Measurements from ENCODE around the gene NAALADL2.

Gene NAALADL2

DNA sequence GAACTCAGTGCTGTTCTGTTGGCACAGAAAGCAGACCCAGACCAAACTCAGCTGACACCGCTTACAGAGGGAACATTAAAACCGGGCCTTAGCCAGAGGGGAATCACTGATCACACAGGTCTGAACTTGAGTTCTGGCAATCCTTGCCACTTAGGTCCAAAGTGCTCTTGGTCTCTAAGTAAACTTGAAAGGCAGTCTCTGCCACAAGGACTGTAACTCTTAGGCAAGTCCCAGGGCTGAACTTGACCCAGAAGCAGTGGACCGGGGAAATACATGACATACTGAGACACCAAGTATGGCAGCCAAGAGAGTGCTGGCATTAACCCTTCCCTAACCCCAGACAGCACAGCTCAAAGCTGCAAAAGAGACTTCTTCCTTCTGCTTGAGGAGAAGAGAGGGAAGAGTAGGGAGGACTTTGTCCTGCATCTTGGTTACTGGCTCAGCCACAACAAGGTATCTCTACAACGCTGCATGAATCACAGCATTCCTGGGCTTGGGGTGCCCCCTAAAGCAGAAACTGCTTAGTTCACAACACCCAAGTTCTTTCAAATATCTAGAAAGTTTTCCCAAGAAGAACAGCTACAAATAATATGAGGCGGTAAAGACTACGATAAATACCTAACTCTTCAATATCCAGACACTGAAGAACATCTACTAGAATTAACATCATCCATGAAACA, 32.5 kb downstream of the NAALADL2 start:
- DNase-seq: no peak

DNA sequence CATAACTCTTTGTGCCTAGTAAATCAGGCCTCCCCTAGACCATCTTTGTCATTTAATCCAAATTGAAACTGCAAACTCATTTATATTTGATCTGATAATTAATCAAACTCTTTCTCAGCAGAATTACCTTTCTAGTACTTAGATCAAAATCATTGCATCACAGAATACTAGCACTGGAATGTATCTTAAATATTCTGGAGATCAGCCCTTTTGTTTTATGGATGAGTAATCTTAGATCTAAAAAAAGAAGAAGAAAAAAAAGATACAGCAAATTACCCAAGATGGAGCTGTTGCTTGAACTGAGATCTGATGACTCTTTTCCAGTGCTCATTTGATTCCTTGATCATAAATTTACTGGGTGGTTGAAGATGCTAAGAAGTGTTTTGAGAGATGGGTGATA, 47.9 kb downstream of the NAALADL2 start:
- no peak for DNase-seq

DNA sequence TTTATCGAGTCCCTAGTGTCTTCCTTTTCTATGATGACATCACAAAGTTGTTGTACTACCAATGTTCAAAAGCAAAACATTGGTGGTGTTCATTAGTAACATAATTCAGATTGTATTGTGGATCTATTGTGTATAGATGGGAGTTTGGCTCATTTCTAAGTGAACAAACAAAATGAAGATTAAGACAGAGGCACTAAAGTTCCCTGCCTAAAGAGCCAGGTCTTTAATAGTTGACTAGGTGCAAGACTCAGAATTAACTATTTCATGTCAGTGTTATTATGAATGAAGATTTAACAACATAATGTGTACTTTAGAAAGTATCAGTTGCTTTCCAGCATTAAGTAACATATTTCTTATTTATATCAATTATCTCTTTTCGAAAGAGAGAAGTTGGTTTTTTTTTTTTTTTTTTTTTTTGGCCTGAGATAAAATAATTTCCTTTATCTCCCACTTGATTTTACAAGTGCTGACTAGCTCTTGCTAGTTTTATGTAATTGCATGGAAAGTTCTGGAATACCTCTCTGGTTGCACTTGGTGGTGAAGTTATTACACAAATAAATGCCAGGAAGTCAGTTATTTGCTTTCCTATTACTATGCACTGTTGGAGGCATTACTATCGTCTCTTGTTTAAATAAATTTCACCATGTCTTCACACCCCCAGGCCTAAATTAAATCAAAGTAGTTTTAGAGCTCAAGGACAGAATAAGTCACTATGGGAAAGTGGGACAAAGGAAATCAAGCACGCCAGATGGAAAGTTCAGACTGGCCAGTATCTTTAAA, 48.7 kb downstream of the NAALADL2 start:
- no peak for DNase-seq

DNA sequence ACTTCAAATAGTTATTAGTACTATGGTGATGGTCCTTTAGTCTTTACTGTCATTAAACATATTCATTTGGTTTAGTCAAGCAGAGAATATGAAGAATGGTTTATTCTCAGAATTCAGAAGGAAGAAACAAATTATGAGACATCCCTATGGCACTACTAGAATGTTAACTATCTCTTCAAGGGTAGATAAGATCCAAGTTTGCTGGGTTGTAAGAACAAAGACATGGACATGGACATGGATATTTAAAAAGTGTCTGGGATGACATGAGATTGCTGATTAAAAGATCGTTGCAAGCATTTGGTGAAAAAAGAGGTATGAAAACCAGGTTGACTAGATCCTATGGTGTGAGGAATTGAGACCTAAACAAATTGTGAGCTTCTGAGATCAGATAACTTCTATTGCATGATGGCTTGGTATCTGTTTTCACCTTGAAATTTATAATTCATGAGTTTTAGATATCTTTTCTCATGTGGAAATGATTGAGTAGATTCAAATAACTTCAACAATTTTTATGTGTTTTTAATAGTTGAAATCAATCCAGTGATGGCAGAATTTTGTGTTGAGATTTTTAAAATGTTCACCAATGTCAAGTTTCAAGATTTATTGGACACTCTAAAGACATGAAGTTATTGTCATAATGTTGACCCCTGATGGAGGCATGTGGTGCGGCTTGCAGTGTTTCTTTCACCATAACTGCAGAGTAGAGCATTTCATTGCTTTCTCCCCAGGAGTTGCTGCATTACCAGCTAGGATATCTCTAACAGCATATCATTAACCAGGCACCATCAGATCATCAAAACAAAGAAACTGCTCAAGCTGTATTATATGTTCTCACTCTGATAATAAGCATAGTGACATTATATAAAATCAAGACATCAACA, 72.6 kb downstream of the NAALADL2 start:
- no peak for DNase-seq

DNA sequence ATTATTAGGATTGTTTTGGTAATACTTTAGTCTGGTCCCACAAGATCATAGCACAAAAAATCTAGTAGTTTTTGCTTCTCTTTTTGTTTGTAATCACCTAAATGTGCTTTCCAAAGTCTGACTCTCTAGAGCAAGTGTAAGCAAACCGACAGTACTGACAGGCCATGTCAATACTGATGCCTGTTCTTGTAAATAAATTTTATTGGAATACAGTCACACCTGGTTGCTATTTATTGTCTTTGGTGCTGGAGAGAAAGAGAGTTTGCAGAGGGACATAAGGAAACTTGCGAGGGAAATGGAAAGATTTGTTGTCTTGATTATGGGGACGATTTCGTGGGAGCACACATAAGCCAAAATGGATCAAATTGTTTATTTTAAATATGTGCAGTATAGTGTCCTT, 77.5 kb downstream of the NAALADL2 start:
- no peak for DNase-seq

DNA sequence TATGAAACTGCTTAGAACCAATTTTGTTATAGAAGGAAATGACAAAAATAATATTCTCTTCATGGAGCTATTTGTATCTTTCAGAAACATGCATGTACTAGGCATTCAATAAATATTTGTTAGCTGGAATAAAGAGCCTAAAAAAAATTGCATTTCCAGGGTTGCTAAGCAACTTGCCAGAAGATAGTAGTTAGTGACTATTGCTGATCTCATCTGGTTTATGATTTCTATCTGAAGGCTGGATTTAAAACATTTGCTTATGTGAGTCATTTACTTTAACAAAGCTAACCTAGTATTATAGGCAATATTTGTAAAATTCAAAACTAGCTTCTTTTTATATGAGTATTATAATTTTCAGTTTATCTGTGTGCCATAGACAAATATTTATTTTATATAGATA, 78.3 kb downstream of the NAALADL2 start:
- no peak for DNase-seq

DNA sequence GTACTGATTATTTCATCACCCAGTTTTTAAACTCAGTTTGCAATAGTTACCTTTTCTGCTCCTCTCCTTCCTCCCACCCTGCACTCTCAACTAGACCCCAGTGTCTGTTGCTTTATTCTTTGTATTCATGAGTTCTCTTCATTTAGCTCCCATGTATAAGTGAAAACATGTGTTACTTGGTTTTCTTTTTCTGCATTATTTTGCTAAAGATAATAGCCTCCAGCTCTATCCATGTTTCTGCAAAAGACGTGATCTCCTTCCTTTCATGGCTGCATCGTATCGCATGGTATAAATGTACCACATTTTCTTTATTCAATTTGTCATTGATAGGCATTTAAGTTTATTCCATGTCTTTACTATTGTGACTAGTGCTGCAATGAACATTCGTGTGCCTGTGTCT, 79.0 kb downstream of the NAALADL2 start:
- DNase-seq: no peak

DNA sequence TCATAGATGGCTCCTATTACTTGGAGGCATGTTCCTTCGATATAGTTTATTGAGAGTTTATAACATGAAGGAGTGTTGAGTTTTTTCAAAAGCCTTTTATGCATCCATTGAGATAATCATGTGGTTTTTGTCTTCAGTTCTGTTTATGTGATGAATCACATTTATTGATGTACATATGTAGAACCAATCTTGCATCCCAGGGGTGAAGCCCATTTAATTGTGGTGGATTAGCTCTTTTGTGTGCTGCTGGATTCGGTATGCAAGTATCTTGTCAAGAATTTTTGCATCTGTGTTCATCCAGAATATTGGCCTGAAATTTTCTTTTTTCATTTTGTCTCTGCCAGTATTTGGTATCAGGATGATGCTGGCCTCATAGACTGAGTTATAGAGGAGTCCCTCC, 81.0 kb downstream of the NAALADL2 start:
- DNase-seq: no peak

DNA sequence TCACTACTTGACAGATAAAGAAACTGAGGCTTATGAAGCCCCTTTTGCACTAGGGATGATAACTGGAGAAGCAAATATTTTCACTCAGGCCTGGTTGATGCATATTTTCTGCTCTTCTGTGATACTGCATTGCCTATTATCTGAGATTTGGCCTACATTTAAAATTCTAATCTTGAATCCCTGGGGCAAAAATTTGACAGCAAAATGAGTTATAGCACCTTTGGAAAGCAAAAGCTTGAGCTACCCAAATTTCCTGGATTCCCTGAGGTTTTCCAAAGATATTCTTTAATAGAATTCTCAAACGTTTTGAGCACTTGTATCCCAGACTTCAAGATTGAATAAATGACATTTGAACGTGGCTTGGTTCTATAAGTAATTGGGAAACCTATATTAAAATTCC, 86.1 kb downstream of the NAALADL2 start:
- DNase-seq: no peak

DNA sequence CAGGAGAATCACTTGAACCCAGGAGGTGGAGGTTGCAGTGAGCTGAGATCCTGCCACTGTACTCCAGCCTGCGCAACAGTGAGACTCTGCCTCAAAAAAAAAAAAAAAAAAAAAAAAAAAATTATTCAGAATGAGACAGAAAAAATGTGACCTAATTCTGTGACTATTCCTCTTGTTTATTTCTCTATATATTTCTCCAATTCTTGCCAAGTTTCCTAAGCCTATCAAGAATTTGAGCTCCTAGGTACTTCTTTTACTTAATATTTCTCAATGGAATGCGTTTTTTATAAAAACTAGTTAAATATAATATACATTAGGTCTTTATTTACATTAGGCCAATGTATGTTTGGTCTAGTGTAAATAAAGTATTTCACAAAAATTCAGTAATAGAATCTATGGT, 86.8 kb downstream of the NAALADL2 start:
- no peak for DNase-seq

DNA sequence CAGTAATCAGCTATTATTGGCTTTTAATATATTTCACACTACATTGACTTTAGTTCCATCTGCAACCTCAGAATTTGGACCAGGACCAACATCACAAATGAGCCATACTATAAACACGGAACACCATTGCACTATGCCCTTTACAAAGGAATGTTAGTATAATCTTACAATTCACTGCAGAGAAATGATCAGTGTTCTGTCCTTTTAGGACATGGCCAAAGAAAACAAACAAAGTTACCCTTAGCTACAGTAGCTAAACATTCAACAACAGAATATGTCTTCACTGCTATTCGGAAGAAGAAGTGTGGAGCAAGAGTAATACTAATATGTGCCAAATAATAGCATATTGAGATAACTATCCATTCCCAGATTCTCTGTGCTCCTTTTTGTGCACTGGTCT, 90.4 kb downstream of the NAALADL2 start:
- no peak for DNase-seq

DNA sequence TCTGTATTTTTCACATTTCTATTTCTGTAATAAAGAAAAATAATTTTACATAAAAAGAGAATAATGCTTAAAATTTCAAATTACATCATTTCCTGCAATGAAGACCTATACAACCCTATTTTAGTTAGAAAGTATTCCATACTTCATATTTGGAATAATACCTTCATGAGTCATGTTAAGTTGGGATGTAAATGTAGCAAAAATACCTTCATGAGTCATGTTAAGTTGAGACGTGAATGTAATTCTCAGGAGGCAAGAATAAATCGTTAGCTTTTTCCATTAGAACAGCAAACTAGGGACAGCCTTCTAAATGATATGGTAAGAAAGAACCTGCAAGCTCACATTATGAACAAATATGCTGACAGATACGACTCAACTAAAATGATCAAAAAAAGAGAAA, 91.9 kb downstream of the NAALADL2 start:
- no peak for DNase-seq

DNA sequence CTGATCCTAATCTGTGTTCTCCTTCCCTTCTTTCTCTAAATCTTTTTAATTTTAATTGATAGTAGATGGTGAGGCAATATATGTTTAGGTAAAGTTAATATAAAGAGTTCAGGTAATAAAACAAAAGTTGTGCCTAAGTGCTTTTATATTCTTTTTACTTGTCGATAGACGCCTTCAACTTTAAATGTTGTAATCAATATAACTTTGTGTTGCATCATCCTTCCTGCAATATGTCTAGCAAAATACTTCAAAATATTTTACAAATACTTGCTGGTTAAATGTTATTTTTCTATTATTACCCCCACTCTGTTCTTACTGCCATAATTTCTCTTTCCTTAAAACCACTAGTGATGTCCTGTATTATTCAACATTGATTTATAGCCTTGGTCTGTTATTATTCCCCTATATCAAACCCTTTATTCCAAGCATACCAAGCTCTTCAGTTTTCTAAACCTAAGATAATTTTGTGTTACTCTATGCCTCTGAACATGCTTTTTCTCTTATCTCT, 92.4 kb downstream of the NAALADL2 start:
- DNase-seq: no peak

DNA sequence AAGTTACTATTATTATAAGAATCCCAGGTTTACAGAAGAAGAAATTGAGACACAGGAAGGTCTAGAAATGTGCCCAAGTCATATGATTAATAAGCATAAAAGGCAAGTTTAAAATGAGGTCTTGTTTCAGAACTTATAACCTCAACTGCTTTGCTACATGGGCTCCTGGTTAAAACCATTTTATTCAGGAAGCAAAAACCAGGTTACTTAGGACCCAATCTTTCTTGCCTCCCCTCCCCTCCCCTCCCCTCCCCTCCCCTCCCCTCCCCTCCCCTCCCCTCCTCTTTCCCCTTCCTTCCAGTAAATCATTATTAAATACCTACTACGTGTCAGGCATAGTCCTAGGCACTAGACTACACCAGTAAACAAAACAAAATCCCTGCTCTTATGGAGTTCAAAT, 93.9 kb downstream of the NAALADL2 start:
- no peak for DNase-seq

DNA sequence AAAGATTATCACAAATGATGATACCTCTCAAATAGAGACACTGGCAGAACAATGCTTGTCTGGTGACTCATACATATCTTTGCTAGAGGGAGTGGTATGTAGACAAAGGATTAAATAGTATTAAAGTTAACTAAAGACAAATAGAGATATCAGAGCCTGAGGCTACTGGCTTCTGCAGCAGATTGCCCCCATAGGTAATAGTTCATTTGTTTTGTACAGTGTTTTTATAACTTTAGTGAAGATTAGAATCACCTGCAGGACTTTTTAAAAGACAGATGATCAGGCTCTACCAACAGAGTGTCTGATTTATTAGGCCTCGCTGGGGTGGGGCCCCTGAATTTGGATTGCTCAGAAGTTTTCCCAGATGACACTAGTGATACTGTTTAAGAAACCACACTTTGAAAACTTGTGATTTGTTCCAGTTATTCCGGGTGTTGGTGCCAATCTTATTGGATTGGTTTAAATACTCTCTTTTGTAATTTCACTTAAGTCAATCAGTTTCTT, 96.4 kb downstream of the NAALADL2 start:
- DNase-seq: no peak

DNA sequence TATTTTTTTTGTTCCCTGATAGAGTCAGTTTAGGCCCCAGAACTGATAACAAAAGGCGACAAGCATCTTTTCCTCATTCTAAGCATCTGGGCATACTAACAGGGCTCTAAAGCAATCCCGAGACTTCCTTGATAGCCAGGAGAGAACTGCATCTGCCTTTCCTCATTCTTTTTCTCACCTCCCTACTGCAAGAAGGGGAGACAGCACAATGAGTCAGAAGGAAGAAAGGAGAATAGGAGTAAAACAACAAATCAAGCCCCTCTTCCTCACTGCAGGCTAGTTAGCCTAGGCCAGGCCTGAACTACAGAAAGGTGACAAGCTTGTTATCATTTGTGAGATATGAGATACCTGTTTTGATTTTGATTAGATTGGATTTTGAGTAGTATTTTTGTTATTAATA, 97.9 kb downstream of the NAALADL2 start:
- DNase-seq: no peak

DNA sequence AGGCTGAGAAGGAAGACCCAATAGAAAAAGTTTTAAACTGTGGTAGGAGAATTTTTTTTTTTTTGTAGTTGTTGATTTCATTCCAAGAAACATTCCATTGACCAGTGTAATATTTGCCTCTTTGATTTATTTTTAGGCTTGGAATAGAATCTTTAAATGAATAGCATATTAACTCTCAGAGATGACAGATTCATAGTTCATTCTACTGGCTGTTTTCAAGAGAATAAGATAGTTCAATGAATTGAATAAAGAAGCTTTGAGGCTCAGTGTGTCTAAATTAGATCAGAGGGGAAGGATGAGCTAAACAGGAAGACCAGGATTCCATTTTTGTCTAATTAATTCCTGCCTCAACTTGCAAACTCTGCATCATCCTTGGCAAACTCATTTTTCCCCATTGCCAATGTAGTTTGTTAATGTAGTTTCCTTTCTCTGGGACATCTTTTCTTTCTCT, 98.4 kb downstream of the NAALADL2 start:
- no peak for DNase-seq

DNA sequence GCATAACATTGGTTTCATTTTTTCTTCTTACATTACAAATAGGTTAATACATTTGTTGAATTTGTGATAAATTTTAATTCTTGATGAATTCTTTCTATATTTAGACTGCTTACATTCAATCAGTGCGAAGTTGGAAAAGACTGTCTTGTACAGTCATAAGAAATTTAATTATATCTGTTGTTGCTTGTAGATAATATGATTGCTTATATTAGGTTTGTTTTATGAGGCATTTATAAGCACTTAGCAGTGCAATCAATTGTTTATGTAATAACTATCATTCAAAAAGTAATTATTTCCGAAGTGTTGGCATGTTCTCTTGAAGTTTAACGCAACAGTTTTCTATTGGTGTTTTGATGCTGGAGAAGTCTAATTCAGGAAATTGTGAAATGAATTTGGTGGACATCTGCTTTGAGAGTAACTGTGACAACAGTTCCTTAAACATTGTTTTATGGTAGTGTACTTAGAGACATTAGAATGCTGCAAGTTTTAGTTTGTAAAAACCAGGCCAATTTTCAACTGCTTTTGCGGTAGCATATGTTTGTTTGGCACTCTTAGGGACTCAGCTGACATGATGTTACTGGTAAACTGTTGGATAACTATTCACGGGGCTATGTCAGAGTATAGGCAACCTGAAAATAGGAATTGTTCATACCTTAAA, 99.7 kb downstream of the NAALADL2 start:
- no peak for DNase-seq

DNA sequence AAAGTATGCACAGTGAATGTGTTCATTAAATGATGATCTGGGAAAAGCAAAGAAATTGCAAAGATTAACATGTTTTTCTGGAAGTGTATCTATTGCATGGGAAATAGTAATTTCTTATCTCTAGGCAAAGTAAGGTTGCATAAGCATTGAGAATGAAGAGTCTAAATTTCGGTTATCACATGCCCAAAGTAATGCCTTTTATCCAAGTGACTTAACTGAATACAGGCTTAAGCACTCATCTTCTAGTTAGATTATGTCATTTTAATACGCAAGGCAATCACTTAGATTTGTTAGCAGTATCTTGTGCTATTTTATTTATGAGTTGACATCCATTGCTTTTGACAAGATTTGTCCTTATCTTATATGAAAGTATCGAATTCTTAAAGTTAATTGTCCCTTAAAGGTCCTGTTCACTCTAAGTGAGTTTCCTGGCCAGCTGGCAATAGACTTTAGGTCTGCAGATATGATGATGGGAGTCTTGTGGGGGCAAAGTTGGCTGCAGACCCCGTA, 100.5 kb downstream of the NAALADL2 start:
- DNase-seq: no peak

DNA sequence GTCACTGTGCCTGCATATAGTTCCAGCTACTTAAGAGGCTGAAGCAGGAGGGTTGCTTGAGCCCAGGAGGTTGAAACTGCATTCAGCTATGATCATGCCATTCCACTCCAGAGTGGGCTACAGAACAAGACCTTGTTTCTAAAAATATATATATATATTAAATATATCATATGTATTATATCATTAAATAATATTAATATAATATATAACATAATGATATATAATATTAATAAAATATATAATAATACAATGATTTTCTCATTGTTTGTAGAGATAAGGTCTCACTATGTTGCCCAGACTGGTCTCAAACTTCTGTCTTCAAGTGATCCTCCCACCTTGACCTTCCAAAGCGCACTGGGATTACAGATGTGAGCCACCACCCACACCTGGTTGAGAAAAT, 101.8 kb downstream of the NAALADL2 start:
- DNase-seq: no peak

DNA sequence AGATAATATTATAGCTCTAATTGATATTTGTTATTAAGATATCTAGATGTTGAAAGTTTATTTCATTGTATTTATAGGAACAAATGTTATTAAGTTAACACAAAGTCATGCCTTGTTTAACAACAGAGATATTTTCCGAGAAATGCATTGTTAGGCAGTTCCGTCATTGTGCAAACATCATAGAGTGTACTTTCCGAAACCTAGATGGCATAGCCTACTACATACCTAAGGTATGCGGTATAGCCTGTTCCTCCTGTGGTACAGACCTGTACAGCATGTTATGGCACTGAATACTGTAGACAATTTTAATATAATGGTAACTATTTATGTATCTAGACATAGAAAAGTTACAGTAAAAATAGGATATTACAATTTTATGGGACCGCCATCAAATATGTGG, 114.3 kb downstream of the NAALADL2 start:
- no peak for DNase-seq

DNA sequence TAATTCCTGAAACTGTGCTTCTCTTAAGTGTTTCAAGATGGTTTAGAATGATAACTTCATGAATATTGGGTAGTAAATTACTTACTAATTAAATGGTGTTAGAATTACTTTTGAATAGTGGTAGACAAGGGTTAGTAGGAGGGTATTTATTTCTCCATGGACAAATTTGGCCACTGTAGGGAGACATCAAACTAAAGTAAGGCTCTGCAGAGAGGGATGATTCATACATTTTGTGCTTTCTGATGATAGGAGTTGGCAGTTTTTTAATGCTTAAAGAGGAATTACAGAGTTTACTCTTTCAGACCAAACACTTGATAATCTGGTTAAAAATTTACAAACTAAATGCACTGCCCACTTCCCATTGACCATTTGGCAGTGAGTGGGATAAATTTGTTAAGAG, 127.6 kb downstream of the NAALADL2 start:
- no peak for DNase-seq

DNA sequence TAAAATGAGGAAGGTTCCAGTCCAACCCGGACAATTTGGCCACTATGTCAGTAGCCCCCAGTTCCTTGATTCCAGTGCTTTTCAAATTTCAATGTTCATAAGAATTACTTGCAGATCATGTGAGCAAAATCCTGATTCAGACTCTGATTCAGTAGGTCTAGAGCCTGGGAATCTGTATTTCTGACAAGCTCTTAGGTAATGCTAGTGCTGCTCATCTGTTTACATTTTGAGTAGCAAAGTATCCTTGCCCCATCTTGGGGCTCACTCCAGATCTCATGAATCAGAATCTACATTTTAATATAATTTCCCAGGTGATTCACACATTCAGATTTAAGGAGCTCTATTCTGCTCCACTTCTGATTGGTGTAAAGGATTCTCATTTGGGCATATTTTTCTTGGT, 142.0 kb downstream of the NAALADL2 start:
- DNase-seq: no peak

All from stimulated activated CD4-positive, alpha-beta T cell treated with anti-CD3 and anti-CD28 coated beads, Interleukin-15, amount 100 ng/mL, for 24 hours (primary cell).